DND-41 (cell line): ENCODE data around the gene CUBN.

Experiments
- CTCF ChIP-seq: IDR thresholded peaks from 2 replicates; pipeline ENCODE4 v1.5.1; 2012; ENCODE audit warnings: borderline replicate concordance, low read length, moderate library complexity, mild to moderate bottlenecking; ENCODE audit not compliant: poor library complexity, severe bottlenecking; ENCODE audit errors: extremely low read depth
- EZH2 ChIP-seq: IDR thresholded peaks from 3 replicates; pipeline ENCODE4 v1.6.1; 2012; ENCODE audit warnings: borderline replicate concordance, low read depth, mild to moderate bottlenecking, moderate library complexity, low read length, inconsistent platforms; ENCODE audit not compliant: severe bottlenecking

- TF ChIP-seq CTCF (no peak), EZH2 (no peak)
Measured at GRCh38 chr10:17179002-17179401, 49.4 kb upstream of the CUBN start.
